ENCODE results near the gene TRHDE.

TRHDE gene

DNA sequence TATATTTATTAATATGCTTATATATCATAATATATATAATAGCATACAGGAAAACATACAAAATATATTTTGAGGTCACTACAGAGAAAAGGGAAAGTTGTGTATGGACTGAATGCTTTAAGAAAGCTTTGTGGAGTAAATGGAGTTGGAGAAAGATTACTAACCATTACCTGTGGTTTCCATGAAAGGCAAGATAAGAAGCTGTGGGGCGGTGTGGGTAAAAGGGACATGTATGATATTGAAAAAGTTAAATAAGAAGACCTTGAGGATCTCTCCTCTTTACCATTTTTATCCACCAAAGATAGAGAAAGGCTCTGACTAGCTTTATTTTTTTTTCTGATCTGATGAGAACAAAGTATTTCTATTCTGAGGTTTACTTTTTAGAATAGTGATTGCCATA is 404.4 kb downstream of the TRHDE start:
- Histone ChIP-seq H3K9me3 (ENCODE audit: severe bottlenecking) (no peaks in the 10 kb centered on the region), H3K4me3 (ENCODE audit: low read depth, low read length) (no peak overlapping the region), H3K27ac (no peak overlapping the region), H3K36me3 (no peaks in the 10 kb centered on the region), H3K27me3 (ENCODE audit: insufficient read depth, low read depth, severe bottlenecking) (no peaks in the 10 kb centered on the region)
- TF ChIP-seq, protein P1, sequence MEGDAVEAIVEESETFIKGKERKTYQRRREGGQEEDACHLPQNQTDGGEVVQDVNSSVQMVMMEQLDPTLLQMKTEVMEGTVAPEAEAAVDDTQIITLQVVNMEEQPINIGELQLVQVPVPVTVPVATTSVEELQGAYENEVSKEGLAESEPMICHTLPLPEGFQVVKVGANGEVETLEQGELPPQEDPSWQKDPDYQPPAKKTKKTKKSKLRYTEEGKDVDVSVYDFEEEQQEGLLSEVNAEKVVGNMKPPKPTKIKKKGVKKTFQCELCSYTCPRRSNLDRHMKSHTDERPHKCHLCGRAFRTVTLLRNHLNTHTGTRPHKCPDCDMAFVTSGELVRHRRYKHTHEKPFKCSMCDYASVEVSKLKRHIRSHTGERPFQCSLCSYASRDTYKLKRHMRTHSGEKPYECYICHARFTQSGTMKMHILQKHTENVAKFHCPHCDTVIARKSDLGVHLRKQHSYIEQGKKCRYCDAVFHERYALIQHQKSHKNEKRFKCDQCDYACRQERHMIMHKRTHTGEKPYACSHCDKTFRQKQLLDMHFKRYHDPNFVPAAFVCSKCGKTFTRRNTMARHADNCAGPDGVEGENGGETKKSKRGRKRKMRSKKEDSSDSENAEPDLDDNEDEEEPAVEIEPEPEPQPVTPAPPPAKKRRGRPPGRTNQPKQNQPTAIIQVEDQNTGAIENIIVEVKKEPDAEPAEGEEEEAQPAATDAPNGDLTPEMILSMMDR (IDR thresholded peaks at IDR 0.05; ENCODE audit: low read depth, low read length): no peak
- DNase-seq: no peak

DNA sequence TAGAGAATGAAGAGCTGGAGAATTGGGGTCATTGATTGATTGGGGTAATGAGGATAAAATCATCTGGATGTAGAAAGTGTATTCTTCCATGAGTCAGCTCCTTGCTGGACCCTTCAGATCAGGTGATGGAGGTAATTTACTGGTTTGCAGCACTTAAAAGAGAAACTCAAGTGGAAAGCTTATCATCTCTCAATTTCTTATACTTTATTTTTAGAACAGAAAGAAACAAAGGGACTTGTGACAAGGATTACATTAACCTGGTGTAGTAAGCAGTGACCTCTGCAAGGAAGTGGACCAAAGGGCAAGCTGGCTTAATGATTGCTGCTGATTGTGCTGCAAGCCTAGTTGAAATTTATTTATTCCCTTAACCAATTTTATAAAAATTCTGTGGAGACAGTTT is 405.0 kb downstream of the TRHDE start:
- Histone ChIP-seq H3K27ac (no peak overlapping the region), H3K36me3 (no peaks in the 10 kb centered on the region), H3K27me3 (ENCODE audit: insufficient read depth, low read depth, severe bottlenecking) (no peaks in the 10 kb centered on the region), H3K4me3 (ENCODE audit: low read depth, low read length) (no peak overlapping the region), H3K9me3 (ENCODE audit: severe bottlenecking) (no peaks in the 10 kb centered on the region)
- no peak for DNase-seq
- TF ChIP-seq, protein P1 (IDR thresholded peaks at IDR 0.05; ENCODE audit: low read depth, low read length): no peak

DNA sequence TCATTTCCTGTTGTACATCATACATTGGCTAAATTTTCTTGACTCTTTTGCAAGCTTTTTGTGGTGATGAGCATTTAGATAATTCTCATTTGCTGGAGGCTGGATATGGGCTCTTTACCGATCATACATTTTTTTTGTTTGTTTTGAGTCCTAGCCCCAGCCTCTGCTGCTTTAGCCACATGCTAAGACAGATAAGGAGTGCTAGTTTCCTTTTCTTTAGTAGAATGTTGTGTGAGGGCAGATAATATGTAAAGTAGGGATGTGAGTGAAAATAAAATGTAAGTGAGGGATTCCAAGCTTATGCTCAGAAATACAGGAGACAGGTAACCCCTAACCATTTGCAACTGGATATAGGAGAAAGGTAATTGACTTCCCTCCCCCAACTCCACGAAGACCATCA is 405.7 kb downstream of the TRHDE start:
- no peak overlapping the region for H3K4me3 ChIP-seq (ENCODE audit: low read depth, low read length)
- no peak for DNase-seq

DNA sequence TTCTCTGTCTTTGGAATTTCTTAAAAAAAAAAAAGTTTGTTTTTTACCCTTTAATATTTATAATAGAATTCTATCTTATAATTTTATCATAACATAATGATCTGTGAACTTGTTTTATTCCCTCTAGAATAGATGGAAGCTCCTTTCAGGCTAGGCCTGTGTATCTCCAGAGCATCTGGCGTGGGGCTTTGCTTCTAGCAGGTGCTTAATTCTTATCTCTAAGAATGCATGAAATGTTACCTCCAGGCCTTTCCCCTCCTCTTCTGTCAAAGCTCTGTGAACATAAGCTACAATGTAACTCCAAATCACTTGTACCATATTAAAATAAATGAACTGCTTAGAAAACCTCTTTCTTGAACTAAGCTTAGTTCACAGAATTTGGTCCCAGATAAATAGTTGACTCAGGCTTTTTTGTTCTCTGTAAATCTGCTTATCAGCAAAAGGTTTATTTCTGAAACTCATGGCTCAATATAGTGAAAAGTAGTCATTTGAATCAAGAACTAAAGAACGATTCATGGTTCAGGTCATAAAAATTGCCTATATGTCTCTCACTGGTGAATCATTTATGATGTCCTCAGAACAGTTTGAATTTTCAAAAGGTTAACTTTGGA is 407.1 kb downstream of the TRHDE start:
- no peak for DNase-seq
- no peak overlapping the region for H3K4me3 ChIP-seq (ENCODE audit: low read depth, low read length)

More for the DNA sequence above, 405.7 kb downstream of the TRHDE start:
- Histone ChIP-seq H3K27me3 (ENCODE audit: insufficient read depth, low read depth, severe bottlenecking) (no peaks in the 10 kb centered on the region), H3K36me3 (no peaks in the 10 kb centered on the region), H3K9me3 (ENCODE audit: severe bottlenecking) (no peaks in the 10 kb centered on the region), H3K27ac (no peak overlapping the region)
- TF ChIP-seq, protein P1 (IDR thresholded peaks at IDR 0.05; ENCODE audit: low read depth, low read length): no peak

DNA sequence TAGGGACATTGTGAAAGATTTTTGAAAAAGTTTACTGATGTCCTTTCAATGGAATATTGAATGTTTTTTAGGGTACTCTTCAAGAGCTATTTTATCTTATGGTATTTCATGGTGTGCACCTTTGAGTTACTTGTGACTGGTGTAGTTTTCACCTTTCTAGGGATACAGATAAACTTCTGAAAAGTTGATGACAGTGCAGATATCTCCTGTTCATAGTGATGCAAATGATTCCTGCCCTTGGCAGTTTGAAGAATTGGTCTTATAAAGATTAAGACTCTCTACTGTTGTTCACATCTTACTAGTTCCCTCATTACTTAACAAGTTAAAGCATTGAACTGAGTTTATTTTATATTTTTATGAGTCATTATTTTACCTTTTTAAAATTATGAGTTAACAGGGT is 408.9 kb downstream of the TRHDE start:
- Histone ChIP-seq H3K4me3 (ENCODE audit: low read depth, low read length) (no peak overlapping the region), H3K9me3 (ENCODE audit: severe bottlenecking) (no peaks in the 10 kb centered on the region), H3K36me3 (no peaks in the 10 kb centered on the region), H3K27ac (no peak overlapping the region), H3K27me3 (ENCODE audit: insufficient read depth, low read depth, severe bottlenecking) (no peaks in the 10 kb centered on the region)
- TF ChIP-seq, protein P1 (IDR thresholded peaks at IDR 0.05; ENCODE audit: low read depth, low read length): no peak
- DNase-seq: no peak

More for the DNA sequence above, 407.1 kb downstream of the TRHDE start:
- H3K9me3 ChIP-seq (ENCODE audit: severe bottlenecking): no peaks in the 10 kb centered on the region
- no peaks in the 10 kb centered on the region for H3K36me3 ChIP-seq
- H3K27me3 ChIP-seq (ENCODE audit: insufficient read depth, low read depth, severe bottlenecking): no peaks in the 10 kb centered on the region
- TF ChIP-seq, protein P1 (IDR thresholded peaks at IDR 0.05; ENCODE audit: low read depth, low read length): no peak
- no peak overlapping the region for H3K27ac ChIP-seq

DNA sequence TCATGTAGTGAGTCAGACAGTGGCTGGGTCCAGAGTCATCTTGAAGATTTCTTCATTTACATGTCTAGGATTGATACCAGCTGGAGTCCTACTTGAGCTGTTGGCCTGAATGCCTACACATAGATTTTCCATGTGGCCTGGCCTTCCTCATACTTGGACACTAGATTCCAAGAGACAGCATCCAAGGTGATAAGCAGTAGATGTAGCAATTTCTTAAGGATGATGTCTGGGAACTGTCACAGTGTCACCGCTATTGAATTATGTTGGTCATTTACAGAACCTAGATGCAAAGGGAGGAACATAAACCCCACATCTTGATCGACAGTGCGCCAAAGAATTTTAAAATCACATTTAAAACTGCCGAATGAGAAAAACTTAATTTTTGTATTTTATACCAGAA is 412.3 kb downstream of the TRHDE start:
- Histone ChIP-seq H3K9me3 (ENCODE audit: severe bottlenecking) (no peaks in the 10 kb centered on the region), H3K36me3 (no peaks in the 10 kb centered on the region), H3K27ac (no peak overlapping the region), H3K27me3 (ENCODE audit: insufficient read depth, low read depth, severe bottlenecking) (no peaks in the 10 kb centered on the region), H3K4me3 (ENCODE audit: low read depth, low read length) (no peak overlapping the region)
- no peak for DNase-seq
- TF ChIP-seq, protein P1 (IDR thresholded peaks at IDR 0.05; ENCODE audit: low read depth, low read length): no peak

All from WERI-Rb-1 (cell line).